HPDE6-E6E7 (cell line): ENCODE data around the gene CAPZB.

Experiments used
- DNase-seq: peaks from one replicate; pipeline ENCODE4 v3.0.0; 2011; ENCODE audit warnings: missing footprints; ENCODE audit errors: extremely low spot score

CAPZB gene

DNA sequence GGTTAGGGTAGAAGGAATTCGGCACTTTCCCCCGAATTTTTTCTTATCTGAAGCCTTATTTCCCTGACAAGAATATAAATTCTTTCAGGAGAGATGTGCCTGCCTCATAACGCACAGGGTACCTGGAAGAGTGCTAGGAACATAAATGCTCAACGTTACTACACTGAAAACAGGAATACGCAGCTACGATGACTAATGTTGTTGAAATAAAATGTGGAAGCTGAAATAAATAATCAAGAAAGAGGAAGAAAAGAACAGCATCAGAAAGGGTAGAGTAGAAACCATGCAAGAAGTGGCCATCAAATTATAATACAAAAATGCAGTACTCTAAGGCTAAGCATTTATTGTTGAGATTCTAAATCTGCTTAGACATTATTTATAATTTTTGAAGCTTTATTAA lies 139.3 kb downstream of the CAPZB start:
- DNase-seq: no peak

DNA sequence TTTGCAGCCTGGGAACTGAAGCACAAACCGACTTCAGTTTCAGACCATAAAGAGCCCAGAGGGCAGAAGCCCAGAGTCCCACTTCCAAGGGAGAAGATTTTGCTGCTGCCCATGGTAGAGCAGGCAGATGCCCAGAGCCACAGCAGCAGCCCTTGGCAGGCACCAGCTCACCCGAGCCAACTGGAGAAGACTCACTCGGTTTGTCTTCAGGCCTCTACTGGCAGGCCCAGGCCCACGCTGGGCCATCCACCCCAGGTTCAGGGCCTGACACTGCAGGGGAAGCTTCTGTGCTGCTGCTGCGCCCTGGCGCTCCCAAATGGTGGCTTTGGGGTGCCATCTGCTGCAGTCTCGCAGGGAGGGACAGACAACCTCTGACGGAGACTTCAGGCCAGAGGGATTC lies 139.9 kb downstream of the CAPZB start:
- no peak for DNase-seq

DNA sequence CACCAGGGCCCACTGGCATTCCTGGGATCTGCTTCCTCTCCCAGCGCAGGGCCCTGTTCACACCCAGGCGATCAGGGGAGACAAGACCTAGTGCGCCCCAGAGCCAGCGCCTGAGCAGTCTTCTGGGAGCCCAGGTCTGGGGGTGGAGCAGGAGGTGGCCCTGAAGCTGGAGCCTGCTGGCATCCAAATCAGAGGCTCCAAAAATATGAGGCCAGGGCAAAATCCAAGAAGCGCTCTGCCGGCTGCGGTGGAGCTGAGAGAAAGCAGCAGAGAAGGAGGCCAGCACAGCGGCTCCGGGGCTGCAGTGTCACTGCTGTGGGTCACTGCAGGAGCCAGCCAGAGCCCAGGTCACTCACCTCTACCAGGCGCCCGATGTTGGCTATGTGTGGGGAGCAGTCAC lies 140.5 kb downstream of the CAPZB start:
- no peak for DNase-seq

DNA sequence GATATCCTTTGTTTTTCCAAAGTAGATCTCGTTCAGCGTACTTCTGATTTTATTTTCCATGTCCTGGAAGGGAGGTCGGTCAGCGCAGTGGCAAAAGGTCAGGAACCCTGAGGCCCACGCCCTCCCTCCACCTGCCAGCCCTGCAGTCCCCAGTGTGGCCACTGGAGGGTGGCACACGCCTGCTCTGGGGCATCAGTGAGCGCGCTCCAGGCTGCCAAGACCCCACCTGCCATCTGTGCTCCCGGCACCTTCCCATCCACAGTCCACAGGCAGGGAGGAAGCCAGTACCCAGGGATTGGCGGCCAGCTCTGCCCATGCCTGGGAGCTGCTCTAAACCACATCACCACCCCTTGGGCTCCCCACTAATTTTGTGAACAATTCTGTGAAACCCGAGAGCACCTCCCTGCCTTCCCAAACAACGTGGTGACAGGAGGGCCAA lies 140.9 kb downstream of the CAPZB start:
- peak; percentile 23 for DNase-seq

DNA sequence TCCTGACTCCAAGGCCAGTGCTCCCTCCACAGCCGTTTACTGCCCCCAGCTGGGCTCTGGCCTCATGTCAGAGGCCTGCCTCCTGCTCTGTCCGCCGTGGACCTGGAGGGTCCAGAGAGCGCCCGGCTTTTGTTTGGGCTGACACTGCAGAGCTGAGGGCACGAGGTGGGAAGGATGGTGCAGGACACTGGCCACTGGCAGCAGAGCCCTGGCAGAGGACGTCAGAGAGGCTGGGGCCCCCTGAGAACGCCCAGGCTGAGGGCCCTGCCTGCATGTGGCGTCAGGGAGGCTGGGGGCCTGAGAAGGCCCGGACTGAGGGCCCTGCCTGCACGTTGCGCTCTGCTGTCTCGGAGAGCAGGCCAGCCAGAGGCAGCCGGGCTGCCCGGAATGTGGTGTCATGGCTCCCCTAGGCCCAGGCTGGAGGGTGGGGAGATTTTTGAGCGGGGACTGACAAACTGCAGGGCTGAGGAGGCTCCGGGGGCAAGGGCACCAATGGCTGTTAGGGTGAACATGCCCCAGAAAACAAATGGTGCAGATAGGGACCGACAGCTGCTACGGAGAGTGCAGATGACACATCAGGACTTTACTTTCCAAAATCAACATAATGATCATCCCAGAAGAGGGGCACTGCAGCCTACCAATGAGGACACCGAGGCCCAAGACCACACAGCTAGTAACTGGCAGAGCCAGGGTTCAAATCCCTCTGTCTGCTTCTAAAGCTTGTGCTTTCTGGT lies 141.6 kb downstream of the CAPZB start:
- no peak for DNase-seq

DNA sequence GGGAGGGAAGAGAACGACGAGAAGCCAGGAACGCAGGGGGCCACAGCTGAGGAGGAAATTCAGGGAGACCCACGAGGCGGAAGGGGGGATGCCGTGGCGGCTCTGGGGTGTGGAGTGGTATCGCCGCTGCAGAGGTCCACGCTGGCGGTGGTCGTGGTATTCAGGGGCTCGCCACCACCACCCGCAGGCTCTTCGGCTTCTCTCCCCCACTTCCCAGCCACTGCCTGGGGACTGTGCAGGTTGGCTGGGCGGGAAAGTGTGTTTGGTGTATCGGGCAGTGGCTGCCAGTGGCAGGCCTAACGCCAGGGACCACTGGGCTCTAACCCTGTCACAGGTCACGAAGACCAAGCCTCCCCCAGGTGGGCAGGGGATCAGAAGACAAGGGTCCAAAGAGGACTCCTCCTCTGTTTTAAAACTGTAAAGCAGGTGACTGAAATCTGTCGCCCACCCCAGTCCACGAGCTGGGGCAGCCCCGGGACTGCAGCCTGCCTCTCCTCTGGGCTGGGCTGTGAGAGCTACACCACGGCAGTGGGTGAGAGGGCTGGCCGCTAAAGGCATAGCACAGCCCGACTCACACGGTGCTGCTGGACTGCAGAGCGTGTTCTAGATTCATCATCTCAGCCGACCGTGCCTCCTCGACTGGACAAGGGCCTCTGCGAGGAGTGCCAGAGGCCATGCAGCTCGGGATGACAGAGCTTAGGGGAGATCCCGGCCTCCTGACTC lies 142.3 kb downstream of the CAPZB start:
- no peak for DNase-seq

DNA sequence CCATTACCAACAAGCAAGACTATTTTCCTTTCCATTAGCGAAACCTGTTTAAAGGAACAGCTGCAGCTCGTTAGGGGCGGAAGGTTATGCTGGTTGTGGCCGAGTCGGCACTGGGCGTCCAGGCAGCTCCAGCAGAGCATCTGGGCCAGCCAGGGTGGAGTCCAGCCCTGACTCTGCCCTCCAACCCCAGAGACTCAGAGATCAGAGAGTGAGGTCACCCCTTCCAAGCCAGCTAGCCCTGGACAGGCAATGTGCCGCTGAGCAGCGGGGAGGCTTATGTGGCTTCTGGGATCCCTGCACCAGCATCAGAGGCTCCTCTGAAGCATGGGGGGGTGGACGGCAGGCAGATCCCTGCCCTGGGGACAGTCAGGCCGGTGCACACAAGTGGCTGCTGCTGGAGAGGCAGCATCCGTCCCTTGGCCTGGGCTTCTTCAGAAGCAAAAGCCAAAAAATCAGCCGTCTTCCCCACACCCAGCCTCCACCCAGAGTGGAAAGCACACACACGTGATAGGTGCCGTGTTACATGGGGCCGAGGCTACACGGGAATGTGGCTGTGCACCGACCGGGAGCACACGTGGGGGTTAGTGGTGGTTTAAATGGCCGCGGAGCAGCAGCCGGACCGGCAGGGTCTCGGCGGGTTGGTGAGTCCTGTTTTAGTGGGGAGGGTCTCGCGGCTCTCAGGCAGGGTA lies 143.1 kb downstream of the CAPZB start:
- DNase-seq: no peak

DNA sequence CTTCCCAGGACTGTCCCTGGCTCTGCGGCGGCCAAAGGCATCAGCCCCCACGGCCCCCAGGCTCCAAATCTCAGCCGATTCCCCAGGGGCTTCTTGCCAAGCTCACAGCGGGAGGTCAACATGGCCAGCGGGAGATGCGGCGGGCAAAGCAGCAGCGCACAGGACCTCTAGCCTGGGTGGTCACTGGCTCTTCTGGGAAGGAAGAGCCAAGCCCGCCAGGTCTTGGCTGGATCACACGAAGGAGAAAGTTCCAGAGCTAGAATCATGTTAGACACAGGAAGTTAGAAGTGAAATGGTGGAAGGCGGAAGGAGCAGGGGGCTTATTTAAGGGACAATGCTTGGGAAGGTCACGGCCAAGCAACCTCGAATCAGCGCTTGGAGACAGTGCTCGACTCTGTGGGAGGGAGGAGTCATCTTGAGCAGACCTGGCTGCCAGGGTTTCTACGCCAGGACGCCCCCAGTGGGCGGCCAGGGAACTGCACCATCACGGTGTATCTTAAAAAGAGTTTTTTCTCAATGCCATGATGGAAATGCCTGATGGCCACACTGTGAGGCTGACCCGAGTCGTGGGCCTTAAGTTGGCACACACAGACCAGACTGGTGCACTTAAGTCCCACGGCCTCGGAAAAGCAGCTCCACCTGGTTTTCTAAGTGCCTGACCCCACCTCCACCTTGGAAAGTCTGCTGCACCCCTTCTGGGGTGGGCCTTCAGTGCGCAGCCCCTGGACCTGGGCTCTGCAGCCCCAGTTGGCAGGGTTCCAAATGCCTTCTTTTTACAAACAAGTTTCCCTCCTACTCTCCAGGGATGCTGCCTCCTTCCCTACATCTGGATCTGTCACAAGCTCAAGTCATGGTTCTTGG lies 143.9 kb downstream of the CAPZB start:
- peak; percentile 73 for DNase-seq

DNA sequence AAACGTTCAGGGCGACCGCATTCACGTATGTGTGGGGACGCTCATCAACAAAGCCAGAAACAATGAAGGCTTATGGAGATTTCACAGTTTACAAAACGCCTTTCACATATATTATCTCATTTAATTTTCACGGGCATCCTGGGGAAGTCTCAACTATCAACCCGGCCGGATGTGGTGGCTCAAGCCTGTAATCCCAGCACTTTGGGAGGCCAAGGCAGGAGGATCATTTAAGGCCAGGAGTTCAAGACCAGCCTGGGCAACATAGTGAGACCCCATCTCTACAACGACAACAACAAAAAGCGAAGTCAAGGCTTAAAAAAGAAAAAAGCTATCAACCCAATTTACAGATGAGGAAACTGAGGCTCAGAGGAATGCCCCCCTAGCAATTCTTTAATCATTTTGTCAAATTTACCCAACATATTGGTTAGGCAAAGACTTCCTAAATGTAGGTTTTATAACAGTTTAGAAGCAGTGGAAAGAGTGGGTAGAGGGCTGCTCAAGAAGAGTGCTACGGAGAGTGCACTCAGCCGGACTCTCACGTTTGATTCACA lies 144.9 kb downstream of the CAPZB start:
- DNase-seq: no peak

DNA sequence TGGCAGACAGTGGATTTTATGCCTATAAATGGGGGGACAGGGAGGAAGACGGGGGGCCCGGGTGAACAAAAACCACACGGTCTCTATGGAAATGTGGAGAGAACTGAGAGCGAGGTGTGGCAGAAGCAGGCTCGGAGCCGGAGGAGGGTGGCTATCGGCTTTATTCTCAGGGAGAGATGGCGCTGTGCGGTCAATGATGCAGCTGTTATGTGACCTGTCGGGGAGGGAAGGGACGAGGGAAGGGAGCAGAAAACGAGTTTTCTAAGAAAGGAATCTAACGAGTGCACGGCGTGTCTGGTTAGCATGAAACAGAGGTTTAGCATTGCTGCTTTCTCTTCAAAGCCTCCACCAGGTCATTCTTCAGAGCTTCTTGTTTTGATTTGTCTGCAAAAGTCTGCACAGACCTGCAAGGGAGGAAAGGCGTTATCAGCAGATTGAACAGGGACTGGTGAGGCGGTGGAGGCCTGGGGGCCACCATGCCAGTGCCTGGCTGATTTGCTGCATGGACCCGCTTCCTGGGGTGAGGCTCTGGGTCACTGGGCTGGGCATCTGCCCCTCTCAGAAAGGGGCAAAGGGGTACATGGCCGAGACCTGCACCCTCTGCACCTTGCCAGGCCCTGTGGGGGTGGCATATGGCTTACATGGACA lies 146.0 kb downstream of the CAPZB start:
- DNase-seq: no peak

DNA sequence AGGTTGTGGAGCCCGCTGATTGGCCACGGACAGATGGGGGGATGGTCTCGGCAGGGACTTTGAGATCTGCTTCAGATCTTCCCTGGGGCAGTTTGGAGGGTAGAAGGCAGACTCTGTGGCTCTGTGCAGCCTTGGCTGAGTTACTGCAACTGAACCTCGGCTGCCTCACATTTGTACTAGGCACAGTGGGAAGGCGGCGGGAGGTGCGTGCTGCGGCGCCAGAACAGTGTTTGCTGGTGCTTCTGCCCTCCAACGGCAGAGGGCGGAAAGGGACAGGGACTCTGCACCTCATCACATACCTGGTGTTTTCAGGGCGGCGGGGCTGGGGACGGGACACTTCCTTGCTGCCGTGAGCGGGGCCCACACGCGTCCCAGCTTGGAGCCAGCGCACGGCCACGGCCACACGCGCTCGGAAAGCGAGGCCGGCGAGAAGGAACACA lies 147.0 kb downstream of the CAPZB start:
- no peak for DNase-seq

DNA sequence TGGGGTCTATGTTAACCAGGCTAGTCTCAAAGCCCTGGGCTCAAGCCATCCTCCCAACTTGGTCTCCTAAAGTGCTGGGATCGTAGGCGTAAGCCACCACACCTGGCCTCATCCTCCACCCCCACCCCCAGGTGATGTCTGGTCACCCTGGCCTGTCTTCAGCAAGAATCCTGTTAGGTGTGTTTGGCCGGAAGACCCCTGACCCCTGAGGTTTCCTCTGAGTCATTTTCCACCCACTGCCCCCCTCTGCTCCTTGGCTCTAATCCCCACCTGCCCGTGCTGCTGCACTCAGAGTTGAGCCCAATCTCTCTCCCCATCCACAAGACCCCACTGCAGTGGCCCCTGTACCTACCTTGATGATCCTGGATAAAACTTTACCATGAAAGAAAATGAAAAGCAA lies 148.1 kb downstream of the CAPZB start:
- DNase-seq: no peak

DNA sequence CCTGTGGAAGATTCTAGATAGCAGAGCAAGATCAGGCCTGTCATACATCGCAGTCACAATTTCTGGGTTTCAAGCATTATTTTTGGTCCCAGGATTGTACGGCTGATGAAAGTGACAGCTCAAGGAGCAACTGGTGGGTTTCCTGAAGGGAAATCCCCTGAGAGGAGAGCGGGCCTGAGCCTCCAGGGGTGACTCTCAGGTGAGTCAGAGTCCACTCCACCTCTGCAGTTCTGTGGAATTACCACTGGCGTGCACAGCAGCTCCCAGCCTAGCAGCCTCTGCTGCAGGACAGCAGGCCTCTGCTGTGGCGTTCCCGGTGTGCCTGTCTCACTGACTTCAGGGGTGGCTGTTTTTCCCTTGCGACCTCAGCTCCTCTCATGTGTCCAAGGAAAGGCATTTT lies 148.8 kb downstream of the CAPZB start:
- DNase-seq: peak; percentile 64

DNA sequence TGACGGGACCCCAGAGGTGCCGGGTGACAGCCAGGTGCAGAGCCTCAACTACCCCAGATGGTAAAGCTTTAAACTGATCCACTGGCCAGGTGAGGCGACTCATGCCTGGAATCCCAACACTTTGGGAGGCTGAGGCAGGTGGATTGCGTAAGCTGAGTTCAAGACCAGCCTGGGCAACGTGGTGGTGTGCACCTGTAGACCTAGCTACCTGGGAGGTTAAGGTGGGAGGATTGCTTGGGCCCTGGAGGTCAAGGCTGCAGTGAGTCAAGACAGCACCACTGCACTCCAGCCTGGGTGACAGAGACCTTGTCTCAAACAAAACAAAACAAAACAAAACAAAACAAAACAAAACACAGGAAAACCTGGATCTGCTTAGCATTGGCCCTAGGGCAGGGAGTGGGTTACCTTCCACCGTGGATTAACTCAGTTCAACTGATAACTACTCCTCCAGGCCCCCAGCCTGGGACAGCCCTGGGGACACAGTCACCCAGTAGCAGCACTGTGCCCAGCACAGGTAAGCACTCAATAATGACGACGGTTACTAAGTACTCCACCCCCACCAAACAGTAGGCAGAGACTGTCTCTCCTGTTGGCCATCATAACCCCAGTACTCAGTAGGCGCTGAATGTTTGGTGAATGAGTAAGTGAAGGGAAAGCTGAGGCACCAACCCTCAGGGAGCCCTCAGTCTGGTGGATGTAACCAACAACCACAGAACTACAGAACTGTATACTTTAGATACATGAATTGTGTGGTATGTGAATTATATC lies 151.6 kb downstream of the CAPZB start:
- DNase-seq: no peak

DNA sequence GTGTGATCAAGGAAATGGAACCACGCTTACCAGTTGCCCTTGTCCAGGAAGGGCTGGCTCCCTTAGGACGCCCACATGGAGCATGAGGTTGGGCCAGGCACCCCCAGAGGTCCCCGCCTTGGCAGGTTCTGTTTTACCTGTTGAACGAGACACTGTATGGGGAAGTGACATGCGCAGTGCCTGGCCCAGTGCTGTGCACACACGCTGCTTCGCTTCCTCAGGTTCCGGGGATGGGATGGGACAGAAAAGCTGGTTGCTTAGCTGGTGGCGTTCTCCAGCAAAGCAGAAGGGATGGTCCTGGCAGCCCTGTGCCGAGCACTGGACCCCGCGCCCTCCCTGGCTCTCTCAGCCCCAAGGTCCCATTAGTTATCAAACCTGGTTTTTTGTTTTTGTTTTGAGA lies 152.5 kb downstream of the CAPZB start:
- DNase-seq: no peak

DNA sequence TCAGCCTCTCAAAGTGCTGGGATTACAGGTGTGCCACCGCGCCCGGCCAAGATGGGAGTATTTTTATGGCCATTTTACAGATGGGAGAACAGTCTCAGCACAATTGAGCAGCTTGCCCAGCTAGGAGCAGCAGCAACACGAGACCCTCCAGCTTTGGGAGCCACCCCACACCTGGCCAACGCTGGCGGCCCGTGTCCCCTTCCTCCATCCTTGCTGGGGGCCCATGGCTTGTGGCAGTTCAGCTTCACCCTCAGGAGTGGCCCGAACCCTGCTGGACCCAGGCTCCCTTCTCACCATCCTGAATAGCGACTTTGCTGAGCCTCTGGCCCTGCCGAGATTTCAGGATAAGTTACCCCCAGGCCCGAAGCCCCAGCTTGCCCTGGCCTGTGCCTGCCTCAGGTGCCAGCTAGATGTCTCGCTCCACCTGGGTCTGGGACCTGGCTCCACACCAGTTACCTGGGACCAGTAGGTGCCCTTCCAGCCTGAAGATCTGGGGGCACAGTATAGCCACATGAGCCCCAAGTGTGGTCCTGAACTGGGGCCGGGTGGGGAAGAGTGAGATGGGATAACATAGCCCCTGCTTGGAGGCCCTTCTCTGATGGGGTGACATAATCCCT lies 154.0 kb downstream of the CAPZB start:
- no peak for DNase-seq

DNA sequence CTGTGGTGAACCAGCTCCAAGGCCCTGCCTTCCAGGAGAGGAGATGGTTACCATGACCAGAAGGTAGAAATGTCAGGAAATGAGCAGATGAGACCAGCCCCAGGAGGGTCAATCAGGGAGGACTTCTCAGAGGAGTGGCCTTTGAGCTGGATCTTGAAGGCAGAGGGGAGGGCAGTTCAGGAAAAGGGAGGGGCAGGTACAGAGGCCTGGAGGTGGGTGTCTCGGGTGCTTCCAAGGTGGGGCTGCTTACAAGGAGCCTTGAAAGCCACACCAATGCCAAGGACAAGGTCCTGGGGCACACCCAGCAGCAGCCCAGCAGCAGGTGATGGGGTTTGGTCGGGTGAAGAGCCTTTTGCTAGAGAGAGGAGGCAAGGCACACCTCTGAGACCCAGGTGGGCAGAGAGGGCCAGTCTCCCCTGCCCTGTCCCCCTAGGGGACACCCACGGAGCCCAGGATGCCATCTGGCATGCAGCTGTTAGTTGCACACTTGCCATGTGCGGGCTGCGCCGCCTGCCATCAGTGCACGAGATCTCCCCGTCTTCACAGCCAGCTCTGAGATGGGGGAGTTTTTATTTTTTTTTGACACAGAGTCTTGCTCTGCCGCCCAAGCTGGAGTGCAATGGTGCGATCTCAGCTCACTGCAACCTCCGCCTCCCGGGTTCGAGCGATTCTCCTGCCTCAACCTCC lies 154.7 kb downstream of the CAPZB start:
- no peak for DNase-seq

DNA sequence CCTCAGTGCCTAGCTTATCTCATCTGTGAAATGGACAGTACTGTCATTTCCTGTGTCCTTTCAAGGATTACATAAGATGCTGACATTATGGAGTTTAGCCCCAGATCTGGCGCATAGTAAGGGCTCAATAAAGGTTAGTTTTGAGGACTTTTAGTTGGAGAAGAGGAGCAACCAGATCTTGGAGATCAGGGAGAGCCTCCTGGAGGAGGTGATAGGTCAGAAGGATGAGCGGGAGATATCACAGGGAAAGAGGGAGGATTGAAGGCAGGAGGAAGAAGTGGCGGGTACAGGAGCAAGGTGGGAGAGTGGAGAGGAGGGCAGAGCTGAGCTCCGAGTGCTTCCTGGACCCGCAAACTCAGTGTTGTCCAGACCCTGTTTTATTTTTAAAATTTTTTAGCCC lies 155.7 kb downstream of the CAPZB start:
- DNase-seq: no peak

DNA sequence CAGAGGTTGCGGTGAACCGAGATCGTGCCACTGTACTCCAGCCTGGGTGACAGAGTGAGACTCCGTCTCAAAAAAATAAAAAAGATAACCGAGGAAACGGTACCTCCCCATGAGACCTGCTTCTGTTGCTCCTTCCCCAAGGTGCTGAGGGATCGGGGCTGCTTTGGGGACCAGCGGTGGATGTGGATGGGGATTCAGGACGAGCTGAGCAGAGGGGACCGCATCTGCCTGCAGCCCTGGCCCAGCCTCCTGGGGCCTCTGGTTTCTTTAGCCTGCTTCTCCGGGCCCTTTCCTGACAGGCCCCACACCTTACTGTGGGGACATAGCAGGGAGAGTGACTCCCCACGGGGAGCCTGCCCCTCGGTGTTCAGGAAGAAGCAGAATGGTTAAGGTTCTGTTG lies 156.2 kb downstream of the CAPZB start:
- DNase-seq: no peak
